NT2/D1 (cell line): ENCODE results near the gene MRPS11.

ENCODE experiments used
- DNase-seq: peaks from one replicate; pipeline ENCODE4 v3.0.0-alpha.2; 2011; ENCODE audit warnings: low read depth, low spot score
- H3K27me3 ChIP-seq: 2 replicates; pipeline ENCODE4 v1.6.0; 2011; ENCODE audit warnings: mild to moderate bottlenecking; ENCODE audit not compliant: insufficient read length, insufficient read depth
- H3K36me3 ChIP-seq: 2 replicates; pipeline ENCODE4 v1.6.1; 2011; ENCODE audit warnings: mild to moderate bottlenecking, low read length, mixed read lengths; ENCODE audit not compliant: insufficient read depth, insufficient read length
- H3K4me1 ChIP-seq: 2 replicates; pipeline ENCODE4 v1.5.1; 2011; ENCODE audit not compliant: insufficient read depth, insufficient read length
- H3K4me3 ChIP-seq: 2 replicates; pipeline ENCODE4 v1.5.1; 2011; ENCODE audit warnings: low read depth; ENCODE audit not compliant: insufficient read length
- H3K9ac ChIP-seq: 2 replicates; pipeline ENCODE4 v1.6.0; 2011; ENCODE audit warnings: low read depth; ENCODE audit not compliant: insufficient read length
- H3K9me3 ChIP-seq: 2 replicates; pipeline ENCODE4 v1.5.1; 2011; ENCODE audit warnings: mild to moderate bottlenecking, low read length; ENCODE audit not compliant: insufficient read depth
- SUZ12 ChIP-seq: IDR thresholded peaks from 2 replicates; pipeline ENCODE4 v1.6.1; 2011; ENCODE audit not compliant: insufficient read length, insufficient read depth; ENCODE audit errors: extremely low read depth
- YY1 ChIP-seq: IDR thresholded peaks from 2 replicates; pipeline ENCODE4 v1.6.1; 2011; ENCODE audit not compliant: insufficient read length, insufficient read depth
- ZNF274 ChIP-seq: IDR thresholded peaks from 2 replicates; pipeline ENCODE4 v1.6.1; 2011; ENCODE audit warnings: mild to moderate bottlenecking, low read depth, low read length

MRPS11 gene

DNA sequence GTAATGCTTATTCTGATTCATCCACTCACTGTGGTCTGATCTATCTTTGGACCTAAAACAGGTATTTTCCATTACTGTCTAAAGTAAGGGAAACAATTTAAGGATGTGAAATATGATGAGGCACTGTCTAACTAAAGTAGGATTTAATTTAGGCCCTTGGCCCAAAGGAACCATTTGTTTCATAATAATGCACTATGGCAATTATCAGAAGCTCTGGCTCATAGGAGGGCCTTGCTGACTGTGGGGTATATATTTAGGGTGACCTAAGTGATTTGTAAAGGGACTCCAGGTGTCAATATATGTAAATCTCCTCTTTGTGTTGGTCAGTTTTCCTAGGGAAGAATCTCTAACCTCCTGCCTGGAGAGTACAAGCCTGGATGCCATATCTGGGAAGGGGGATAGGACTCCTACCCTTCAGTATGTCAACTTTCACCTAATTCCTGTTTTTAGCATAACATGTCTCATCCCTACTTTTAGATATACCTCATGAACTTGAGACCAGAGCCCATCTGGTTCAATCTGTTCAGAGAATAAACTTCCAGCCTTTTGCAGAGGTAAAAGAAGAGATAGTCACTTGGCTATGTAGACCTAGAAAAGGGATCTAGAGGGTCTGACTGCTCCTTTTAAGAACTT, 58.9 kb downstream of the MRPS11 start:
- Histone ChIP-seq H3K9me3 (peaks cover 29% of the 10 kb centered on the region), H3K4me3 (no peak overlapping the region), H3K4me1 (no peaks in the 10 kb centered on the region), H3K36me3 (peaks cover 41% of the 10 kb centered on the region), H3K27me3 (no peaks in the 10 kb centered on the region), H3K9ac (no peak overlapping the region)
- TF ChIP-seq ZNF274 (no peak), YY1 (no peak), SUZ12 (no peak)
- no peak for DNase-seq

- Histone ChIP-seq H3K4me1 (no peaks in the 10 kb centered on the region), H3K9me3 (peaks cover 18% of the 10 kb centered on the region), H3K4me3 (no peak overlapping the region), H3K27me3 (no peaks in the 10 kb centered on the region), H3K36me3 (peaks cover 46% of the 10 kb centered on the region), H3K9ac (no peak overlapping the region)
- DNase-seq, result no peak
- TF ChIP-seq YY1 (no peak), SUZ12 (no peak), ZNF274 (no peak)
These were observed 61.6 kb downstream of the MRPS11 start for GRCh38 chr15:88529021-88529630.
